B cell (primary cell): ENCODE results near the gene SAT1. TPM values are rescaled to one million over a fixed set of nuclear protein-coding genes. Genes with fewer than 3 reads are reported as not detected.

Experiments
- ATAC-seq: fragments of 200-7000 bp; cut with Tn5 transposase; one replicate; pipeline ENCODE4 v1.10.0; 2021; ENCODE audit warnings: low read depth, mild to moderate bottlenecking, moderate number of reproducible peaks, moderate library complexity
- CTCF ChIA-PET: fragments of 350-600 bp; sonication (Branson Sonifier 250); formaldehyde crosslinking; loops from one replicate; lab custom pipeline; 2021; ENCODE audit warnings: antibody characterized with exemption, inconsistent platforms; lab: Charles Lee
- POLR2A ChIA-PET: fragments of 350-600 bp; sonication (Branson Sonifier 250); formaldehyde crosslinking; loops from one replicate; lab custom pipeline; 2021; ENCODE audit warnings: antibody characterized with exemption; lab: Charles Lee
- DNase-seq: peaks from one replicate; pipeline ENCODE4 v3.0.0; 2013
- H2AFZ ChIP-seq: 2 replicates; pipeline ENCODE4 v1.6.1; 2012; ENCODE audit warnings: mild to moderate bottlenecking, low read depth, low read length; ENCODE audit not compliant: insufficient read depth, poor library complexity, severe bottlenecking
- H3K27ac ChIP-seq, 2 donors: 1 replicate in 1 of 2; 2 replicates in 1 of 2; pipeline ENCODE4 v1.5.1; 2012 to 2013; ENCODE audit warnings: low read length in 2 of 2, mild to moderate bottlenecking in 2 of 2, moderate library complexity in 1 of 2
- H3K27me3 ChIP-seq, 4 experiments: fragments of 200-600 bp in 1 of 4; sonication (generic) in 1 of 4; replicated peaks in 1 of 4; 1 replicate in 2 of 4; 2 replicates in 2 of 4; pipeline versions ENCODE4 v1.6.1 to v1.7.0; 2013 to 2016; ENCODE audit warnings: low read length in 3 of 4, mild to moderate bottlenecking in 2 of 4, mixed read lengths in 1 of 4, moderate library complexity in 1 of 4; ENCODE audit not compliant: insufficient read depth in 4 of 4, control insufficient read depth in 3 of 4; ENCODE audit errors: control extremely low read depth in 1 of 4
- H3K36me3 ChIP-seq, 2 experiments: replicated peaks in 1 of 2; 1 replicate in 1 of 2; 2 replicates in 1 of 2; pipeline versions ENCODE4 v1.6.1 to v1.7.1; 2013; ENCODE audit warnings: low read length in 1 of 2; ENCODE audit not compliant: insufficient read depth in 2 of 2, control insufficient read depth in 1 of 2; ENCODE audit errors: control extremely low read depth in 1 of 2, extremely low read depth in 1 of 2
- H3K4me1 ChIP-seq, 2 donors: fragments of 200-600 bp in 1 of 2; sonication (generic) in 1 of 2; 1 replicate in 1 of 2; 2 replicates in 1 of 2; pipeline versions ENCODE4 v1.5.1 to v1.6.1; 2013 to 2017; ENCODE audit warnings: low read length in 2 of 2; ENCODE audit not compliant: control insufficient read depth in 2 of 2, insufficient read depth in 2 of 2
- H3K4me2 ChIP-seq: replicated peaks from 2 replicates; pipeline ENCODE3; 2012; ENCODE audit warnings: mild to moderate bottlenecking, low read depth, low read length; ENCODE audit not compliant: poor library complexity, severe bottlenecking
- H3K4me3 ChIP-seq, 5 experiments: fragments of 200-600 bp in 1 of 5; sonication (generic) in 1 of 5; 1 replicate in 3 of 5; 2 replicates in 2 of 5; pipeline versions ENCODE4 v1.5.1 to v1.7.0; 2011 to 2016; ENCODE audit warnings: low read length in 4 of 5, mild to moderate bottlenecking in 4 of 5, low read depth in 2 of 5, control low read depth in 1 of 5, moderate library complexity in 1 of 5; ENCODE audit not compliant: insufficient read depth in 1 of 5; ENCODE audit errors: control extremely low read depth in 1 of 5, extremely low read depth in 1 of 5
- H3K79me2 ChIP-seq: fragments of 200-600 bp; sonication (generic); one replicate; pipeline ENCODE4 v1.6.0; 2016; ENCODE audit warnings: low read length; ENCODE audit not compliant: control insufficient read depth, insufficient read depth
- H3K9ac ChIP-seq: fragments of 200-600 bp; sonication (generic); 2 replicates; pipeline ENCODE4 v1.6.1; 2017; ENCODE audit warnings: mild to moderate bottlenecking, low read length, moderate library complexity
- H3K9me3 ChIP-seq, 3 donors: one replicate each; pipeline versions ENCODE4 v1.6.1 to v1.7.1; 2013; ENCODE audit warnings: low read length in 2 of 3; ENCODE audit not compliant: control insufficient read depth in 2 of 3, insufficient read depth in 1 of 3; ENCODE audit errors: control extremely low read depth in 1 of 3
- H4K20me1 ChIP-seq: 2 replicates; pipeline ENCODE4 v1.6.0; 2012; ENCODE audit warnings: mild to moderate bottlenecking, low read length; ENCODE audit not compliant: insufficient read depth, control insufficient read depth, poor library complexity, severe bottlenecking
- H3K27ac Mint-ChIP-seq: one replicate; pipeline ENCODE4 v1.8.0; 2021; ENCODE audit warnings: mixed read lengths
- H3K27me3 Mint-ChIP-seq: one replicate; pipeline ENCODE4 v1.8.0; 2021; ENCODE audit warnings: mixed read lengths
- H3K4me1 Mint-ChIP-seq: one replicate; pipeline ENCODE4 v1.8.0; 2021; ENCODE audit warnings: mixed read lengths
- H3K4me3 Mint-ChIP-seq: one replicate; pipeline ENCODE4 v1.8.0; 2021; ENCODE audit warnings: mixed read lengths
- H3K9me3 Mint-ChIP-seq: one replicate; pipeline ENCODE4 v1.8.0; 2022; ENCODE audit warnings: mixed read lengths; ENCODE audit not compliant: insufficient read depth
- EZH2 ChIP-seq: IDR thresholded peaks from 2 replicates; pipeline ENCODE4 v1.6.1; 2012; ENCODE audit warnings: borderline replicate concordance, low read depth, mild to moderate bottlenecking, moderate library complexity, low read length; ENCODE audit not compliant: insufficient read depth, poor library complexity, severe bottlenecking
- WGBS: methylation state at CpG from one replicate; pipeline ENCODE4 v1.1.5; 2013; ENCODE audit warnings: missing lambda C conversion rate; ENCODE audit not compliant: insufficient coverage; 5-methylcytosine and 5-hydroxymethylcytosine counted together
- intact Hi-C: fragments of 100-400 bp; cut with micrococcal nuclease; formaldehyde crosslinking; loops from one replicate; pipeline ENCODE4 v1.10.0; 2022
- polyA plus RNA-seq: library from polyadenylated mRNA; depleted of rRNA; stranded (reverse); fragments of >200 nt; gene quantifications from 2 replicates; pipeline ENCODE4 v1.2.3, GENCODE V29; 2012
- total RNA-seq, 2 donors: library from RNA; stranded (reverse); fragments of 120-200 nt in 1 of 2; gene quantifications; 1 replicate in 1 of 2; 2 replicates in 1 of 2; pipeline versions ENCODE4 v1.2.3 to v1.2.4, GENCODE V29; 2013 to 2022
- TF ChIP-seq, protein P1 (sequence below): fragments of 200-600 bp; IDR thresholded peaks from one replicate; pipeline ENCODE4 v1.8.0; 2022; ENCODE audit warnings: antibody characterized with exemption, mild to moderate bottlenecking

Gene SAT1
- total and polyA plus RNA-seq, 2 donors (not counting 1 experiment from before 2014, with no cell fraction given) = 172 to 479 TPM

DNA sequence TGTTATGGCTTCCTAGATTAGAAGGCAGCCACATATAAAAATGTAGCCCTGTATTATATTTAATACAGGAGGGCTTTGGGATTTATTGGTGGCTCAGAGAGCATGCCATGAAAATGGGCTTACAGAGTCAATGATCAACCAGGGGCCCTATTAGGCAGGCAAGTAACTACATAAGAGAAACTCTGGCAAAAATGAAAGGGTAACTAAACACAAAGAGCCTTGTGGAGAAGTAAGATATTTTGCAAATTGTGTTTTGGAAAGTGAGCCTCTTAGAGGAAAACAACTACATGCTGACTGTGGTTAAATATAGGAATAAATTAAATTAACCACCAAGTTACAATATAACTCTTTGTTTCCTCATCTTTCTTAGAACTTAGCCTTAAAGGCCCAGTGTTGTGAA, 5.5 kb downstream of the SAT1 start:
- TF ChIP-seq, protein P1, sequence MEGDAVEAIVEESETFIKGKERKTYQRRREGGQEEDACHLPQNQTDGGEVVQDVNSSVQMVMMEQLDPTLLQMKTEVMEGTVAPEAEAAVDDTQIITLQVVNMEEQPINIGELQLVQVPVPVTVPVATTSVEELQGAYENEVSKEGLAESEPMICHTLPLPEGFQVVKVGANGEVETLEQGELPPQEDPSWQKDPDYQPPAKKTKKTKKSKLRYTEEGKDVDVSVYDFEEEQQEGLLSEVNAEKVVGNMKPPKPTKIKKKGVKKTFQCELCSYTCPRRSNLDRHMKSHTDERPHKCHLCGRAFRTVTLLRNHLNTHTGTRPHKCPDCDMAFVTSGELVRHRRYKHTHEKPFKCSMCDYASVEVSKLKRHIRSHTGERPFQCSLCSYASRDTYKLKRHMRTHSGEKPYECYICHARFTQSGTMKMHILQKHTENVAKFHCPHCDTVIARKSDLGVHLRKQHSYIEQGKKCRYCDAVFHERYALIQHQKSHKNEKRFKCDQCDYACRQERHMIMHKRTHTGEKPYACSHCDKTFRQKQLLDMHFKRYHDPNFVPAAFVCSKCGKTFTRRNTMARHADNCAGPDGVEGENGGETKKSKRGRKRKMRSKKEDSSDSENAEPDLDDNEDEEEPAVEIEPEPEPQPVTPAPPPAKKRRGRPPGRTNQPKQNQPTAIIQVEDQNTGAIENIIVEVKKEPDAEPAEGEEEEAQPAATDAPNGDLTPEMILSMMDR = no peak
- TF ChIP-seq EZH2 = no peak
- Histone ChIP-seq H3K27ac (no peak overlapping the region), H3K4me2 (no peak overlapping the region), H3K79me2 (peaks cover 14% of the 10 kb centered on the region), H3K36me3 (peaks cover 0 to 9% of the 10 kb centered on the region in 2 experiments), H2AFZ (no peak overlapping the region), H3K4me3 (no peak overlapping the region), H3K4me1 (peaks cover 8 to 14% of the 10 kb centered on the region in 2 donors), H3K9ac (no peak overlapping the region), H3K9me3 (no peaks in the 10 kb centered on the region), H3K27me3 (no peaks in the 10 kb centered on the region), H4K20me1 (no peaks in the 10 kb centered on the region)
- H3K9me3 Mint-ChIP-seq = no peaks in the 10 kb centered on the region
- DNase-seq (no peak), ATAC-seq (no peak)
- no peak overlapping the region for H3K4me3 Mint-ChIP-seq
- ChIA-PET CTCF (interaction anchor here (2.1 kb wide), 1 partner anchor 114 kb away, joined by 10 read pairs; no protein-coding TSS in a partner anchor), POLR2A (no interaction called here)
- H3K4me1 Mint-ChIP-seq = peaks cover 21% of the 10 kb centered on the region
- no peak overlapping the region for H3K27ac Mint-ChIP-seq
- intact Hi-C loops = no loop called here
- no peaks in the 10 kb centered on the region for H3K27me3 Mint-ChIP-seq

DNA sequence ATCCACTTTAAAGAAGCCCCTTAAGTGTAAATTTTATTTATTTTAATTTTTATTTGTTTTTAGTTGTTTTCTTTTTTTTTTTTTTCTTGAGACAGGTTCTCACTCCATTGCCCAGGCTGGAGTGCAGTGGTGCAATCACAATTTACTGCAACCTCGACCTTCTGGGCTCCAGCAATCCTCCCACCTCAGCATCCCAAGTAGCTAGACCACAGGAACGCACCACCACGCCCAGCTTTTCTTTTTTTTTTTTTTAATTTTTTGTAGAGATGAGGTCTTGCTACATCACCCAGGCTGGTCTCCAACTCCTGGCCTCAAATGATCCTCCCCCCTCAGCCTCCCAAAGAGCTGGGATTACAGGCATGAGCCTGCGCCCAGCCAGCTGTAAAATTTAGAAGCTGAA, 6.0 kb downstream of the SAT1 start:
- Histone ChIP-seq H3K27ac (no peak overlapping the region), H3K4me2 (no peak overlapping the region), H3K36me3 (peaks cover 0 to 9% of the 10 kb centered on the region in 2 experiments), H3K9me3 (no peaks in the 10 kb centered on the region), H4K20me1 (no peaks in the 10 kb centered on the region), H2AFZ (no peak overlapping the region), H3K9ac (no peak overlapping the region), H3K79me2 (peaks cover 10% of the 10 kb centered on the region), H3K27me3 (no peaks in the 10 kb centered on the region), H3K4me3 (no peak overlapping the region), H3K4me1 (peaks cover 8 to 14% of the 10 kb centered on the region in 2 donors)
- no peak for DNase-seq
- no CpG with 5 or more reads among the region's 4 CpGs for WGBS
- H3K9me3 Mint-ChIP-seq = no peaks in the 10 kb centered on the region
- ATAC-seq = no peak
- peaks cover 19% of the 10 kb centered on the region for H3K4me1 Mint-ChIP-seq
- TF ChIP-seq, protein P1 = no peak
- TF ChIP-seq EZH2 = no peak
- ChIA-PET POLR2A (no interaction called here), CTCF (no interaction called here)
- no peaks in the 10 kb centered on the region for H3K27me3 Mint-ChIP-seq
- no peak overlapping the region for H3K4me3 Mint-ChIP-seq
- intact Hi-C loops = no loop called here
- H3K27ac Mint-ChIP-seq = no peak overlapping the region
